Stomach (tissue), 9 donors: ENCODE data around the gene FBXO10. TPM values are rescaled to one million over a fixed set of nuclear protein-coding genes. Genes with fewer than 3 reads are reported as not detected.

Source experiments
- DNase-seq, 2 donors: peaks; one replicate each; pipeline versions ENCODE4 v3.0.0 to v3.0.0-alpha.2; 2013 to 2019
- H3K27ac ChIP-seq, 5 donors: fragments of 200-600 bp in 4 of 5; sonication (generic) in 4 of 5; one replicate each; pipeline ENCODE4 v1.5.1; 2013 to 2019; ENCODE audit warnings: mild to moderate bottlenecking in 1 of 5, moderate library complexity in 1 of 5
- H3K27me3 ChIP-seq, 3 donors: fragments of 200-600 bp; sonication (generic); one replicate each; pipeline ENCODE4 v1.5.1; 2017 to 2019; ENCODE audit warnings: mixed run types in 1 of 3
- H3K36me3 ChIP-seq, 4 donors: fragments of 200-600 bp; sonication (generic); 1 replicate in 3 of 4; 2 replicates in 1 of 4; pipeline ENCODE4 v1.5.1; 2016 to 2019
- H3K4me1 ChIP-seq, 4 donors: fragments of 200-600 bp; sonication (generic); one replicate each; pipeline ENCODE4 v1.5.1; 2016 to 2019
- H3K4me3 ChIP-seq, 4 donors: fragments of 200-600 bp; sonication (generic) in 3 of 4; one replicate each; pipeline ENCODE4 v1.5.1; 2016 to 2019; ENCODE audit warnings: mild to moderate bottlenecking in 1 of 4
- H3K9me3 ChIP-seq, 4 donors: fragments of 200-600 bp; sonication (generic); one replicate each; pipeline ENCODE4 v1.5.1; 2016 to 2019
- EP300 ChIP-seq: sonication (generic); formaldehyde crosslinking; IDR thresholded peaks from one replicate; pipeline ENCODE4 v1.6.1; 2017; ENCODE audit warnings: antibody characterized with exemption
- POLR2A ChIP-seq, 4 donors: fragments of 450-650 bp; IDR thresholded peaks; one replicate each; pipeline ENCODE4 v1.6.1; 2016; ENCODE audit warnings: antibody characterized with exemption in 4 of 4, control low read depth in 2 of 4, mild to moderate bottlenecking in 1 of 4, moderate library complexity in 1 of 4
- POLR2AphosphoS5 ChIP-seq, 3 donors: sonication (generic); formaldehyde crosslinking; IDR thresholded peaks; one replicate each; pipeline ENCODE4 v1.6.1; 2016; ENCODE audit warnings: antibody characterized with exemption in 3 of 3
- WGBS, 5 donors: extraction: QIAGEN DNeasy Blood & Tissue Kit in 3 of 5; methylation state at CpG; one replicate each; pipeline versions ENCODE4 v1.1.5 to v1.1.7; 2013 to 2018; 5-methylcytosine and 5-hydroxymethylcytosine counted together
- intact Hi-C: fragments of 100-400 bp; cut with DNase I; formaldehyde crosslinking; loops from one replicate; pipeline ENCODE4 v1.15.1; 2023; ENCODE audit warnings: low total_unique reads
- polyA plus RNA-seq, 3 donors: library from polyadenylated mRNA; stranded (reverse); fragments of 200-250 nt; gene quantifications; one replicate each; pipeline ENCODE4 v1.2.3, GENCODE V29; 2013
- total RNA-seq, 5 donors: library from RNA; depleted of rRNA; stranded (reverse); fragments of >200 nt; gene quantifications; one replicate each; pipeline versions ENCODE4 v1.1.0 to v1.2.3, GENCODE V29; 2014 to 2016
- TF ChIP-seq, protein P1 (sequence below), 7 experiments: fragments of 450-650 bp in 4 of 7; fragments of 200-600 bp in 3 of 7; sonication (generic) in 3 of 7; IDR thresholded peaks; one replicate each; pipeline ENCODE4 v1.5.1; 2016 to 2019; ENCODE audit warnings: antibody characterized with exemption in 7 of 7, control low read depth in 2 of 7, mild to moderate bottlenecking in 1 of 7
- donor health status: healthy with polysubstance abuse.
- donor health status: Bipolar disorder and iron deficiency.
- donor health status: healthy.

FBXO10 gene
- total and polyA plus RNA-seq, 8 donors = 0.43 to 6.2 (median 2.0) TPM

DNA sequence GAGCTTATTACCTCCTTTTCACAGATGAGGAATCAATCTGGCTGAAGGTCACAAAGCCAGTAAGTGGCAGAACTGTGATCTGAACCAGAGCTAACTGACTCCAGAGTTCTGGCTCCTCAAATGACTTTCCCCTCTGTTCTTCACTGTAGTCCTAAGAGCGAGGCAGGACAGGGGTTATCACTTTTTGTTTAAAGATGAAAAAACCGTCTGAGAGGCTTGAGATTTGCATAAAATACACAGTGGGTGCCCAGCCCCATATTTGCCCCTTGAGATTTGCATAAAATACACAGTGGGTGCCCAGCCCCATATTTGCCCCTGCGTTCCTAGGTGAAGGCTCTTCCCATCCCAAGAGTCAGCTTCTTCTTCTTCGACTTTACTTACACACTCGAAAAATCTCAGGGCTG is 667 bp downstream of the FBXO10 start:
- TF ChIP-seq POLR2AphosphoS5 (IDR thresholded peaks at IDR 0.05) (no peak), EP300 (no peak), POLR2A (IDR thresholded peaks at IDR 0.05) (no peak)
- TF ChIP-seq, protein P1, sequence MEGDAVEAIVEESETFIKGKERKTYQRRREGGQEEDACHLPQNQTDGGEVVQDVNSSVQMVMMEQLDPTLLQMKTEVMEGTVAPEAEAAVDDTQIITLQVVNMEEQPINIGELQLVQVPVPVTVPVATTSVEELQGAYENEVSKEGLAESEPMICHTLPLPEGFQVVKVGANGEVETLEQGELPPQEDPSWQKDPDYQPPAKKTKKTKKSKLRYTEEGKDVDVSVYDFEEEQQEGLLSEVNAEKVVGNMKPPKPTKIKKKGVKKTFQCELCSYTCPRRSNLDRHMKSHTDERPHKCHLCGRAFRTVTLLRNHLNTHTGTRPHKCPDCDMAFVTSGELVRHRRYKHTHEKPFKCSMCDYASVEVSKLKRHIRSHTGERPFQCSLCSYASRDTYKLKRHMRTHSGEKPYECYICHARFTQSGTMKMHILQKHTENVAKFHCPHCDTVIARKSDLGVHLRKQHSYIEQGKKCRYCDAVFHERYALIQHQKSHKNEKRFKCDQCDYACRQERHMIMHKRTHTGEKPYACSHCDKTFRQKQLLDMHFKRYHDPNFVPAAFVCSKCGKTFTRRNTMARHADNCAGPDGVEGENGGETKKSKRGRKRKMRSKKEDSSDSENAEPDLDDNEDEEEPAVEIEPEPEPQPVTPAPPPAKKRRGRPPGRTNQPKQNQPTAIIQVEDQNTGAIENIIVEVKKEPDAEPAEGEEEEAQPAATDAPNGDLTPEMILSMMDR (IDR thresholded peaks at IDR 0.05) = no peak
- Histone ChIP-seq H3K27me3 (no peaks in the 10 kb centered on the region), H3K9me3 (no peaks in the 10 kb centered on the region), H3K36me3 (peaks cover 0 to 5% (median 0%) of the 10 kb centered on the region in 4 donors), H3K4me1 (peaks cover 0 to 39% (median 23%) of the 10 kb centered on the region in 4 donors), H3K4me3 (peak overlapping the region; percentile 69 to 84 (median 75)), H3K27ac (peak overlapping the region; percentile 83 to 89 (median 86))
- 3 to 8% (median 6%) methylated on average over 5 of the region's 5 CpGs for WGBS, 5 donors
- DNase-seq = peak in 1 of 2 donors; percentile 43
- intact Hi-C loops = no loop called here

DNA sequence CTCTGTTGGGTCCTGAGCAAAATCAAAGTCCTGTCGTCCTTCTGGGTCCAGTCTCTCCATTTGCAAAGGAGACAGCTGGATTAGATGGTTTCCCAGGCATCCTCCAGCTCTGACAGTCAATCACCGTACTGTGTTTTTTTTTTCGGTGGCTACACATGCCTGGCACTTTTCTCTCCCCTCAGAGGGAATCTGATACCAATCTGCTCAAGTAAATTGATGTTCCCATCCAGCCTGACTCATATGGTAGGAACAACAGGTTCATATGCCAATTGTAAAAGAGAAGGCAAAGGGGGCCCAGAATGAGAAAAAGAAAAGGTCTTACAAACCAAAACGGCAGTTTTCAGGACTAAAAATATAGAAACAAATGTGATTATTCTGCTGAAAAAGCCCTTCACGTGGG is 1.2 kb downstream of the FBXO10 start:
- DNase-seq = no peak
- WGBS, 5 donors = 58 to 71% (median 63%) methylated on average over 5 of the region's 5 CpGs
- Histone ChIP-seq H3K4me1 (peaks cover 0 to 39% (median 23%) of the 10 kb centered on the region in 4 donors), H3K9me3 (no peaks in the 10 kb centered on the region), H3K36me3 (peaks cover 0 to under 1% (median 0%) of the 10 kb centered on the region in 4 donors), H3K4me3 (peak overlapping the region in 3 of 4 donors; percentile 69 to 81 (median 69)), H3K27ac (peak overlapping the region in 4 of 5 donors; percentile 83 to 89 (median 86)), H3K27me3 (no peaks in the 10 kb centered on the region)
- intact Hi-C loops = no loop called here
- TF ChIP-seq EP300 = no peak
- TF ChIP-seq, protein P1 (IDR thresholded peaks at IDR 0.05) = no peak
- no peak for TF ChIP-seq POLR2A (IDR thresholded peaks at IDR 0.05)
- no peak for TF ChIP-seq POLR2AphosphoS5 (IDR thresholded peaks at IDR 0.05)

DNA sequence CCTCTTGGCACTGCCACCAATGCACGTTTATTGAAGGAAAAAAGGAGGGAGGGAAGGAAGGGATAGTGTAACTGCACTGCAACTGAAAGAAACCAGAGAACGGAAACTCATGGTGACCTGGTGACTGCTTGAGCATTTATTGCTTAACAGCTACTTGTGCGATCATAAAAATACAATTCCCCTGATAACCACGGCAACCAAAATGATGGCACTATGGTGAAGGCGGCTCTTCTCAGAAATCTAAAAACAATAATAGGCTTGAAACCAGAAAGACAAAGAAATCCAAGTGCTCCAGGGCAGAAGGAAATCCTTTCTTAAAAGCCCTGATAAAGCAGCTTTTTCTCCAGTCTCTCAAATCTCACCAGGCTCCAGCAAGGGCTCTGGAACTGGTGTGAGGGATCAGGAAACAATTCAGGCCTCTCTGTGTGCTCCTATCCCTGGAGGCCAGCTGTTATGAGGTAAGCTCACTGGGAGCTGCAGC is 1.9 kb downstream of the FBXO10 start:
- intact Hi-C loops = no loop called here

DNA sequence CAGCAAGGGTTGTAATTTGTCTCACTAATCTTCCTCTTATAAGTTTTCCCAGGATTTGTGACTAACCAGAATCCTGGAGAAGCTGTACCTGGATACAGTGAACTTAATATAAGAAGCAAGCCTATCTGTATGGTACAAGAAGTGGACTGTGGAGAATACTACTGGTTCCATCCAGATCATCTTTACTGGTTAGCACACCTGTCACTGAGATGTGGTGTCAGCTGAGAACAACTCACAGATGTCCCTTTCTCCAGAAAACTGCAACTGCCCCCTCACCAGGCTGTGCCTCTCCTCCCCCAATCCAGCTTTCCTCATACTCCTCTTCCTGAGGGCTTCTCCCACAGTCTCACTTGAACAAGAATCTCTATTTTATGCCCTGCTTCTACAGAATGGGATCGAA is 4.9 kb downstream of the FBXO10 start:
- Histone ChIP-seq H3K36me3 (peaks cover 0 to 3% (median 0%) of the 10 kb centered on the region in 4 donors), H3K9me3 (no peaks in the 10 kb centered on the region), H3K4me1 (peaks cover 0 to 31% (median 19%) of the 10 kb centered on the region in 4 donors), H3K4me3 (no peak overlapping the region), H3K27ac (no peak overlapping the region), H3K27me3 (no peaks in the 10 kb centered on the region)
- 94 to 100% (median 100%) methylated on average over 1 of the region's 1 CpG for WGBS, 5 donors
- intact Hi-C loops = no loop called here
- DNase-seq = no peak
- TF ChIP-seq EP300 (no peak), POLR2A (IDR thresholded peaks at IDR 0.05) (no peak), POLR2AphosphoS5 (IDR thresholded peaks at IDR 0.05) (no peak)
- TF ChIP-seq, protein P1 (IDR thresholded peaks at IDR 0.05) = no peak

More for the DNA sequence above, 1.9 kb downstream of the FBXO10 start:
- TF ChIP-seq POLR2AphosphoS5 (IDR thresholded peaks at IDR 0.05) (no peak), POLR2A (IDR thresholded peaks at IDR 0.05) (no peak), EP300 (no peak)
- TF ChIP-seq, protein P1 (IDR thresholded peaks at IDR 0.05) = no peak
- peak overlapping the region in 2 of 5 donors; percentile 34 to 89 for H3K27ac ChIP-seq
- DNase-seq = peak in 1 of 2 donors; percentile 43
- peaks cover 0 to 39% (median 23%) of the 10 kb centered on the region in 4 donors for H3K4me1 ChIP-seq
- H3K36me3 ChIP-seq = no peaks in the 10 kb centered on the region
- whole genome bisulfite sequencing, 5 donors = 61 to 75% (median 66%) methylated on average over 5 of the region's 5 CpGs
- H3K27me3 ChIP-seq = no peaks in the 10 kb centered on the region
- H3K9me3 ChIP-seq = no peaks in the 10 kb centered on the region
- H3K4me3 ChIP-seq = no peak overlapping the region
